Esophagus muscularis mucosa (tissue), 4 donors: ENCODE results near the gene NTSR1.

ENCODE experiments used
- EP300 ChIP-seq: sonication (generic); formaldehyde crosslinking; IDR thresholded peaks from one replicate; pipeline ENCODE4 v1.6.1; 2017; ENCODE audit warnings: antibody characterized with exemption
- POLR2A ChIP-seq: fragments of 450-650 bp; IDR thresholded peaks from one replicate; pipeline ENCODE4 v1.6.1; 2017; ENCODE audit warnings: antibody characterized with exemption, moderate library complexity, mild to moderate bottlenecking, low read depth
- POLR2AphosphoS5 ChIP-seq, 2 donors: sonication (generic); formaldehyde crosslinking; IDR thresholded peaks; one replicate each; pipeline ENCODE4 v1.6.1; 2017; ENCODE audit warnings: antibody characterized with exemption in 2 of 2
- TF ChIP-seq, protein P1 (sequence below), 3 experiments: fragments of 200-600 bp in 2 of 3; fragments of 450-650 bp in 1 of 3; sonication (generic) in 2 of 3; IDR thresholded peaks; one replicate each; pipeline ENCODE4 v1.5.1; 2017 to 2019; ENCODE audit warnings: antibody characterized with exemption in 3 of 3, mild to moderate bottlenecking in 2 of 3, moderate library complexity in 1 of 3

GRCh38 chr20:62760856-62761758 lies 52.5 kb downstream of the NTSR1 start:
- TF ChIP-seq POLR2A (no peak), EP300 (no peak), POLR2AphosphoS5 (IDR thresholded peaks at IDR 0.05) (peak in 1 of 2 donors; percentile 17)
- TF ChIP-seq, protein P1, sequence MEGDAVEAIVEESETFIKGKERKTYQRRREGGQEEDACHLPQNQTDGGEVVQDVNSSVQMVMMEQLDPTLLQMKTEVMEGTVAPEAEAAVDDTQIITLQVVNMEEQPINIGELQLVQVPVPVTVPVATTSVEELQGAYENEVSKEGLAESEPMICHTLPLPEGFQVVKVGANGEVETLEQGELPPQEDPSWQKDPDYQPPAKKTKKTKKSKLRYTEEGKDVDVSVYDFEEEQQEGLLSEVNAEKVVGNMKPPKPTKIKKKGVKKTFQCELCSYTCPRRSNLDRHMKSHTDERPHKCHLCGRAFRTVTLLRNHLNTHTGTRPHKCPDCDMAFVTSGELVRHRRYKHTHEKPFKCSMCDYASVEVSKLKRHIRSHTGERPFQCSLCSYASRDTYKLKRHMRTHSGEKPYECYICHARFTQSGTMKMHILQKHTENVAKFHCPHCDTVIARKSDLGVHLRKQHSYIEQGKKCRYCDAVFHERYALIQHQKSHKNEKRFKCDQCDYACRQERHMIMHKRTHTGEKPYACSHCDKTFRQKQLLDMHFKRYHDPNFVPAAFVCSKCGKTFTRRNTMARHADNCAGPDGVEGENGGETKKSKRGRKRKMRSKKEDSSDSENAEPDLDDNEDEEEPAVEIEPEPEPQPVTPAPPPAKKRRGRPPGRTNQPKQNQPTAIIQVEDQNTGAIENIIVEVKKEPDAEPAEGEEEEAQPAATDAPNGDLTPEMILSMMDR (IDR thresholded peaks at IDR 0.05), result no peak
